Mesodermal cell (in vitro differentiated cells): Measurements from ENCODE around the gene ABCD3.
"Not testable (repeated sequence)": the region's sequence is repeated elsewhere in the genome, so short reads cannot be mapped to it uniquely, and the experiment has no call there.

Experiments
- H3K27ac ChIP-seq: 2 replicates; pipeline ENCODE4 v1.7.0; 2013; ENCODE audit warnings: mild to moderate bottlenecking, low read depth, low read length, moderate library complexity; ENCODE audit not compliant: severe bottlenecking
- H3K36me3 ChIP-seq: 2 replicates; pipeline ENCODE4 v1.7.1; 2013; ENCODE audit warnings: mild to moderate bottlenecking, low read length, moderate library complexity; ENCODE audit not compliant: control insufficient read depth, insufficient read depth
- H3K4me1 ChIP-seq: one replicate; pipeline ENCODE4 v1.7.1; 2013; ENCODE audit warnings: mild to moderate bottlenecking, low read length; ENCODE audit not compliant: insufficient read depth, control insufficient read depth, poor library complexity, severe bottlenecking
- H3K4me3 ChIP-seq: 2 replicates; pipeline ENCODE4 v1.7.0; 2013; ENCODE audit warnings: low read length, control low read depth, mild to moderate bottlenecking; ENCODE audit not compliant: insufficient read depth, poor library complexity, severe bottlenecking; ENCODE audit errors: extremely low read depth
- H3K9me3 ChIP-seq: 2 replicates; pipeline ENCODE4 v1.7.1; 2013; ENCODE audit warnings: mild to moderate bottlenecking, low read length, moderate library complexity; ENCODE audit not compliant: control insufficient read depth
- WGBS, 2 experiments: methylation state at CpG; one replicate each; pipeline ENCODE4 v1.1.5; 2013; ENCODE audit warnings: missing lambda C conversion rate in 2 of 2; ENCODE audit not compliant: insufficient coverage in 2 of 2; 5-methylcytosine and 5-hydroxymethylcytosine counted together

ABCD3 gene

DNA sequence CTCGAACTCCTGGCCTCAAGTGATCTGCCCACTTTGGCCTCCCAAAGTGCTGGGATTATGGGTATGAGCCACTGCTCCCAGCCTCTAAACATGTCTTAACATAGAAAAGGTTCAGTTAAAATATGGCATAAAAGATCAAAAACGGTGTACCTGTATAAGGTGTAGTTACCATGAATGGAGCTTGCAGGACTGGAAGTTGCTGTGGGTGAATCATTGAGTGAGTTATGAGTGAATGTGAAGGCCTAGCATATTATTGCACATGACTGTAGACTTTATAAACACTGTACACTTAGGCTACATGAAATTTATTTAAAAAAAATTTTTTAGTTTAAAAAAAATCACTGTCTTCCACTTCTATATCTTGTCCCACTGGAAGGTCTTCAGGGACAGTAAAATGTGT is 15.7 kb downstream of the ABCD3 start:
- Histone ChIP-seq H3K36me3 (no peaks in the 10 kb centered on the region), H3K4me3 (no peak overlapping the region), H3K4me1 (no peaks in the 10 kb centered on the region), H3K27ac (no peak overlapping the region), H3K9me3 (peaks cover 15% of the 10 kb centered on the region)
- WGBS, 2 experiments, result 82 to 100% methylated on average over 2 of the region's 2 CpGs

DNA sequence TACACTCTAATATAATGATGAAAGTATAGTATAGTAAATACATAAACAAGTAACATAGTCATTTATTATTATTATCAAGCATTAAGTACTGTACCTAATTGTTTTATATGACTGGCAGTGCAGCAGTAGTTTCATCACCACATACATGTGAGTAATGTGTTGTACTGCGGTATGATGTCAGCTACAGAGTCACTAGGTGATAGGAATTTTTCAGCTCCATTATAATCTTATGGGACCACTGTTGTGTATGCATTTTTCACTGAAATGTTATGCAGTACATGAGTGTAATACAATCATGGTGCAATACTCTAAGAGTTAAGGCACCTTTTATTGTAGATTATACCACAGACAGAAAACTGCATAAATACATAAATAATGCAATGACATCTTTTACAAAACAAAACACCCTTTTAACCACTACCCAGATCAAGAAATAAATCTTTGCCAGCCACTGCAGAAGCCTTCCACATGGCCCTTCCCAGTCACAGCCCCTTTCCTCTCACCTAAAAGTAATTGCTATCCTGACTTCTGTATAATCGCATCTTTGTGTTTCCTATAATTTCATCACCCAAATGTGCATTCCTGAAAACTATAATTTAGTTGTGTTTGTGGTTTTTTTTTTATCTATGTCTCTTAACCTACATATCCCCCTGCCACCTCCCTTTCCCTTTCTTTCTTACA is 16.3 kb downstream of the ABCD3 start:
- peaks cover 12% of the 10 kb centered on the region for H3K9me3 ChIP-seq
- no peaks in the 10 kb centered on the region for H3K36me3 ChIP-seq
- H3K4me1 ChIP-seq, result no peaks in the 10 kb centered on the region
- H3K4me3 ChIP-seq, result no peak overlapping the region
- H3K27ac ChIP-seq, result no peak overlapping the region
- no CpG with 5 or more reads among the region's 2 CpGs for WGBS, 2 experiments

DNA sequence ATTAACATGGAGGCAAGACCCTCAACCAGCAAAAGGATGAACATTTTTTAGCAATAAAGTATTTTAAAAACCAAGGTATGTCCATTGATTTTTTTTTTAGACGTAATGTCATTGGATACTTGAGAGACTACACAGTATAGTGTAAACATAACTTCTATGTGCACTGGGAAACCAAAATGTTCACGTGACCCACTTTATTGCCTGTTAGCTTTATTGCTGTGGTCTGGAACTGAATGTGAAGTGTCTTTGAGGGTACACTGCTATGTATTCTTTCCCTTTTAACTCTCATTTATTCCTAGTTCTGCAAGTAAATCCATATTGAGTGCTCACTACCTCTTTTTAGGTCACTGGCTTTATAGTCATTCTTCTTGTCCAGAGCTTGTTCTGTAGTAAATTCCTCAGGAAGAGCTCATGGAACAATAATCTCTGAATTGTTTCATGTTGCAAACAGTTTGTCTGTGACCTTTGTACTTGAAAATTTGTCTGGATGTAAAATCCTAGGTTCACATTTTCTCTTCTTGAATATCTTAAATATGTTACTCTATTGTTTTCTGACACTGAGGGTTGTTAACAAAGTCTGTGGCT is 20.6 kb downstream of the ABCD3 start:
- Histone ChIP-seq H3K4me3 (no peak overlapping the region), H3K36me3 (no peaks in the 10 kb centered on the region), H3K27ac (no peak overlapping the region), H3K4me1 (no peaks in the 10 kb centered on the region), H3K9me3 (peaks cover 22% of the 10 kb centered on the region)
- WGBS, 2 experiments, result 100% methylated on average over 1 of the region's 2 CpGs; no CpG with 5 or more reads in 1 of the 2 experiments

DNA sequence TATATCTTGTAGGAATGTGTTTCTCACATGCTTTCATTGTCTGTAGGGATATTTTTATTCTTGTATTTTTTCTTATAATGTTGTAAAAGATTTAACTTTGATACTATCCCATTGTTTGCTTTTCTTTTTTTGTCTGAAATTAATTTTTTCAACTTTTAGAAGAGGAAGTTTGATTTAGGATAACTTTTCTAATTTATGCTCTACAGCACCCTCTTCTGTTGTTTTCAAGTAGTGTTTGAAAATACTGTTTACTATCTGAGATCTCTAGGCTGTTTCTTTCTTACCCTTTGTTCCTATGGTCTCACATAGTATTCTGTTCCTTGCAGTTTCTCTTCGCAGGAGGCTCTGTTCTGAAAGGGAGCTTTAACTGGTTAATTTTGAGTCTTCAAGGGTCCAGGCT is 21.9 kb downstream of the ABCD3 start:
- no peak overlapping the region for H3K27ac ChIP-seq
- H3K9me3 ChIP-seq, result peaks cover 27% of the 10 kb centered on the region
- WGBS, 2 experiments, result 71 to 100% methylated on average over 1 of the region's 1 CpG
- no peaks in the 10 kb centered on the region for H3K4me1 ChIP-seq
- no peaks in the 10 kb centered on the region for H3K36me3 ChIP-seq
- H3K4me3 ChIP-seq, result no peak overlapping the region

DNA sequence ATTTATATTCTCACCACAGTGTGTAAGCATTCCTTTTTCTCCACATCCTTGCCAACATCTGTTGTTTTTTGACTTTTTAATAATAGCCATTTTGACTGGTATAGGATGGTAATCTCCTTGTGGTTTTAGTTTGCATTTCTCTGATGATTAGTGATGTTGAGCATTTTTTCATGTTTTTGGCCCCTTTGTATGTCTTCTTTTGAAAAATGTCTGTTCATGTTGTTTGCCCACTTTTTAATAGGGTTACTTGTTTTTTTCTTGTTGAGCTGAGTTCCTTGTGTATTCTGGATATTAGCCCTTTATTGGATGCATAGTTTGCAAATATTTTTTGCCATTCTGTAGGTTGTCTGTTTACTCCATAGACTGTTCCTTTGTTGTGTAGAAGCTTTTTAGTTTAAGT is 24.9 kb downstream of the ABCD3 start:
- peaks cover 15% of the 10 kb centered on the region for H3K9me3 ChIP-seq
- not testable (repeated sequence) for H3K4me1 ChIP-seq, H3K4me3 ChIP-seq, H3K27ac ChIP-seq, H3K36me3 ChIP-seq

DNA sequence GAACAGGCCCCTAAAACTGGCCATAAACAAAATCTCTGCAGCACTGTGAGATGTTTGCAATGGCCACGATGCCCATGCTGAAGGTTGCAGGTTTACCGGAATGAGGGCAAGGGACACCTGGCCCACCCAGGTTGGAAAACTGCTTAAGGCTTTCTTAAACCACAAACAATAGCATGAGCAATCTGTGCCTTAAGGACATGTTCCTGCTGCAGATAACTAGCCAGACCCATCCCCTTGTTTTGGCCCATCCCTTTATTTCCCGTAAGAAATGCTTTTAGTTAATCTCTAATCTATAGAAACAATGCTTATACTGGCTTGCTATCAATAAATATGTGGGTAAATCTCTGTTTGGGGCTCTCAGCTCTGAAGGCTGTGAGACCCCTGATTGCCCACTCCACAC is 26.6 kb downstream of the ABCD3 start:
- Histone ChIP-seq H3K36me3 (peaks cover 14% of the 10 kb centered on the region), H3K9me3 (peaks cover 29% of the 10 kb centered on the region)
- not testable (repeated sequence) for H3K4me1 ChIP-seq, H3K4me3 ChIP-seq, H3K27ac ChIP-seq
- 94% methylated on average over 2 of the region's 3 CpGs; no CpG with 5 or more reads in 1 of the 2 experiments for WGBS, 2 experiments

DNA sequence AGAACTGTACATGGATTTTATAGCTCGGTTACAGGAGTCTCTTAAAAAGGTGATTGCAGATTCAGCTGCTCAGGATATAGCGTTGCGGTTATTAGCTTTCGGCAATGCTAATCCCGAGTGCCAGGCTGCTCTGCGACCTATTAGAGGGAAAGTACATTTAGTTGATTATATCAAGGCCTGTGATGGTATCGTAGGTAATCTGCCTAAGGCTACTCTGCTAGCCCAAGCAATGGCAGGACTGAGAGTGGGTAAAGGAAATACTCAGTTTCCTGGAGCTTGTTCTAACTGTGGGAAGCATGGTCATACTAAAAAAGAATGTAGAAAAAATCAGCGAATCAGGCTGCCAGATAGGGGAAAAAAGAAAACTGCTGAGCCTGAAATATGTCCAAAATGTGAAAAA is 27.5 kb downstream of the ABCD3 start:
- H3K4me3 ChIP-seq, H3K27ac ChIP-seq, H3K4me1 ChIP-seq: not testable (repeated sequence)
- WGBS, 2 experiments, result 89 to 98% methylated on average over 8 of the region's 8 CpGs
- peaks cover 22% of the 10 kb centered on the region for H3K36me3 ChIP-seq
- peaks cover 29% of the 10 kb centered on the region for H3K9me3 ChIP-seq

DNA sequence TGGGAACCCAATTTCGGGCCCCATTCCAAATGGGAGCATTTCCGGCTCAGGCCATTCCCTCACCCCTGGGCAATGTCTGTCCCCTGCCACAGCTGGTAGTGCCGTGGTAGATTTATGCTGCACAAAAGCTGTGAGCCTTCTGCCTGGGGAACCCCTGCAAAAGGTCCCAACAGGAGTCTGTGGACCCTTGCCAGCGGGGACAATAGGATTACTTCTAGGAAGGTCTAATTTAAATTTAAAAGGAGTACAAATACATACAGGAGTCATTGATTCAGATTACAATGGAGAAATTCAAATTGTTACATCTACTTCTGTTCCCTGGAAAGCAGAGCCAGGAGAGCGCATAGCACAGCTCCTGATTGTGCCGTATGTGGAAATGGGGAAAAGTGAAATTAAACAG is 28.0 kb downstream of the ABCD3 start:
- peaks cover 32% of the 10 kb centered on the region for H3K9me3 ChIP-seq
- H3K36me3 ChIP-seq, result peaks cover 24% of the 10 kb centered on the region
- not testable (repeated sequence) for H3K4me1 ChIP-seq, H3K4me3 ChIP-seq, H3K27ac ChIP-seq
- 90 to 93% methylated on average over 3 of the region's 6 CpGs for WGBS, 2 experiments

DNA sequence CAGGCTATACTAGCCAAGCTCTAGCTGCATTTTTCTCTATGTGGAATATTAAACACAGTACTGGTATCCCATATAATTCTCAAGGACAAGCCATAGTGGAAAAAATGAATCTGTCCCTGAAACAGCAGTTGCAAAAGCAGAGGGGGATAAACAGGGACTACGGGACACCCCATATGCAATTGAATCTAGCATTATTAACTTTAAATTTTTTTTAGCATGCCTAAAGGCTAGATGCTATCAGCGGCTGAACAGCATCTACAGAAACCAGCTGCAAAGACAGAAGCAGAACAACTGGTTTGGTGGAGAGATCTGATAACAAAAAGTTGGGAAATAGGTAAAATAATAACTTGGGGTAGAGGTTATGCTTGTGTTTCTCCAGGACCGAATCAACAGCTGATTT is 30.6 kb downstream of the ABCD3 start:
- not testable (repeated sequence) for H3K4me3 ChIP-seq, H3K4me1 ChIP-seq, H3K27ac ChIP-seq
- 83% methylated on average over 1 of the region's 3 CpGs; no CpG with 5 or more reads in 1 of the 2 experiments for WGBS, 2 experiments
- Histone ChIP-seq H3K36me3 (peaks cover 43% of the 10 kb centered on the region), H3K9me3 (peaks cover 33% of the 10 kb centered on the region)

DNA sequence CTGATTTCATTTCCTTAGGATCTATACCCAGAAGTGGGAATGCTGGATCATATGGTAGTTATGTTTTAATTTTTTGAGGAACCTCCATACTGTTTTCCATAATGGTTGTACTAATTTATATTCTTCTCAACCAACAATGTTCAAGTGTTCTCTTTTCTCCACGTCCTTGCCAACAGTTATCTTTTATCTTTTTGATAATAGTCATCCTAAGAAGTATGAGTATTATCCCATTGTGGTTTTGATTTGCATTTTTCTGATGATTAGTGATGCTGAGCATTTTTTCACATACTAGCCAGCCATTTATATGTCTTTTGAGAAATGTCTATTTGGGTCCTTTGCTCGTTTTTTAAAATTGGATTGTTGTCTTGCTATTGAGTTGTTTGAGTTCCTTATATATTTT is 38.5 kb downstream of the ABCD3 start:
- WGBS, 2 experiments, result no CpG with 5 or more reads among the region's 2 CpGs

DNA sequence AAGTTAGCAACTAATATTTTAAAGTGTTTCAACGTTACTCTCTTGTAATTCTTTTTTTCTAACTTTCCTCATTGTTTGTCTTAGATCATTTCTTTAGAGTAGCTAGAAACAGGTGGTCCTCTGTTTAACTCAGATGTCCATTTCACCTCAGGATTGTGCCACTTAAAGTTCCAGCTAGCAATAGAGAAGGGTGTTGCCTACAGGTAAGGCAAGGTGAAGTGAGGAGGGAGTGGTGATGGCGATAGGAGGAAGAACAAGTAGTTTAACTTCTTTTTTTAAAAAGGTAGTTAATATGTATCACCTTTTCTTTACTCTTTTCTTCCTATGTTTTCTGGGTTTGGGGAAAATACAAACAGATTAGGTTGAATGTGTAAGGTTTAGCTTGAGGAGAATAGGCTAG is 44.4 kb downstream of the ABCD3 start:
- WGBS, 2 experiments, result no CpG with 5 or more reads among the region's 2 CpGs
- Histone ChIP-seq H3K27ac (no peak overlapping the region), H3K4me3 (no peak overlapping the region), H3K4me1 (no peaks in the 10 kb centered on the region), H3K36me3 (peaks cover 16% of the 10 kb centered on the region), H3K9me3 (no peaks in the 10 kb centered on the region)

More for the DNA sequence above, 38.5 kb downstream of the ABCD3 start:
- no peak overlapping the region for H3K4me3 ChIP-seq
- no peaks in the 10 kb centered on the region for H3K4me1 ChIP-seq
- no peak overlapping the region for H3K27ac ChIP-seq
- peaks cover 5% of the 10 kb centered on the region for H3K9me3 ChIP-seq
- H3K36me3 ChIP-seq, result peaks cover 22% of the 10 kb centered on the region
